ENCODE measurements around the gene ATP1B1. TPM values are rescaled to one million over a fixed set of nuclear protein-coding genes. Genes with fewer than 3 reads are reported as not detected.

ATP1B1 gene
- total RNA-seq, 1 donor from 2014 or later, result 30.7 TPM

DNA sequence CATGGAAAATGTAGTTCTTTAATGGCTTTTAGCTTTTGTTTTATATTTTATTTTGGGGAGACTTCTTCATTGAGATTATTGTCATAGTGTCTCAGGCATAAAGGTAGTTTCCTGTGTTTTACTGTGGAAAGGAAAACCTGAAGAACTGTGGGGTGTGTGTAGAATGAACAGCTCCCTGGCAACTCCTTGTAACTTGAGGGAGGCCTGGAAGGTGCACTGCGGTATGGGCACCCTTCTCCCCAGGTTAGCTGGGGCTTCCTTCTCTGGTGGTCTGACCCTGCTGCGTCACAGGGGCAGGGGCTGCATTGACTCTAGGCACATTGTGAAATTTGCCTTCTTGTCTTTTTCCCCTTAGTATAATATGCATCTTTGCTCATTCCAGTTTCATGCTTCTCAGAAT, 1.7 kb downstream of the ATP1B1 start:
- H3K9ac ChIP-seq, result no peak overlapping the region
- DNase-seq (ENCODE audit: low spot score), result no peak
- no peaks in the 10 kb centered on the region for H3K27me3 ChIP-seq
- peak overlapping the region; percentile 93 for H3K4me3 Mint-ChIP-seq
- H3K9me3 Mint-ChIP-seq, result no peaks in the 10 kb centered on the region
- no peak overlapping the region for H3K27ac Mint-ChIP-seq
- no peak for TF ChIP-seq EZH2 (IDR thresholded peaks at IDR 0.05)
- TF ChIP-seq EZH2phosphoT487 (IDR thresholded peaks at IDR 0.05), result no peak
- TF ChIP-seq, protein P1, sequence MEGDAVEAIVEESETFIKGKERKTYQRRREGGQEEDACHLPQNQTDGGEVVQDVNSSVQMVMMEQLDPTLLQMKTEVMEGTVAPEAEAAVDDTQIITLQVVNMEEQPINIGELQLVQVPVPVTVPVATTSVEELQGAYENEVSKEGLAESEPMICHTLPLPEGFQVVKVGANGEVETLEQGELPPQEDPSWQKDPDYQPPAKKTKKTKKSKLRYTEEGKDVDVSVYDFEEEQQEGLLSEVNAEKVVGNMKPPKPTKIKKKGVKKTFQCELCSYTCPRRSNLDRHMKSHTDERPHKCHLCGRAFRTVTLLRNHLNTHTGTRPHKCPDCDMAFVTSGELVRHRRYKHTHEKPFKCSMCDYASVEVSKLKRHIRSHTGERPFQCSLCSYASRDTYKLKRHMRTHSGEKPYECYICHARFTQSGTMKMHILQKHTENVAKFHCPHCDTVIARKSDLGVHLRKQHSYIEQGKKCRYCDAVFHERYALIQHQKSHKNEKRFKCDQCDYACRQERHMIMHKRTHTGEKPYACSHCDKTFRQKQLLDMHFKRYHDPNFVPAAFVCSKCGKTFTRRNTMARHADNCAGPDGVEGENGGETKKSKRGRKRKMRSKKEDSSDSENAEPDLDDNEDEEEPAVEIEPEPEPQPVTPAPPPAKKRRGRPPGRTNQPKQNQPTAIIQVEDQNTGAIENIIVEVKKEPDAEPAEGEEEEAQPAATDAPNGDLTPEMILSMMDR (IDR thresholded peaks at IDR 0.05), result no peak
- no peak overlapping the region for H2AFZ ChIP-seq (replicated peaks)
- peaks cover 39% of the 10 kb centered on the region for H3K4me1 Mint-ChIP-seq
- peak overlapping the region; percentile 94 for H3K4me3 ChIP-seq
- H3K4me2 ChIP-seq, result peak overlapping the region; percentile 92
- H4K20me1 ChIP-seq (ENCODE audit: low read depth), result peaks cover 19% of the 10 kb centered on the region
- H3K27me3 Mint-ChIP-seq (ENCODE audit: insufficient read depth, low read depth), result peaks cover 8% of the 10 kb centered on the region
- peaks cover 49% of the 10 kb centered on the region for H3K79me2 ChIP-seq (ENCODE audit: low read depth)
- peaks cover 24% of the 10 kb centered on the region for H3K4me1 ChIP-seq
- no peaks in the 10 kb centered on the region for H3K36me3 ChIP-seq
- H3K36me3 Mint-ChIP-seq, result peaks cover 11% of the 10 kb centered on the region
- H3K9me3 ChIP-seq (ENCODE audit: low read depth), result no peaks in the 10 kb centered on the region
- H3K27ac ChIP-seq, result no peak overlapping the region
- H3F3A ChIP-seq (ENCODE audit: low read depth), result peaks cover 7% of the 10 kb centered on the region

DNA sequence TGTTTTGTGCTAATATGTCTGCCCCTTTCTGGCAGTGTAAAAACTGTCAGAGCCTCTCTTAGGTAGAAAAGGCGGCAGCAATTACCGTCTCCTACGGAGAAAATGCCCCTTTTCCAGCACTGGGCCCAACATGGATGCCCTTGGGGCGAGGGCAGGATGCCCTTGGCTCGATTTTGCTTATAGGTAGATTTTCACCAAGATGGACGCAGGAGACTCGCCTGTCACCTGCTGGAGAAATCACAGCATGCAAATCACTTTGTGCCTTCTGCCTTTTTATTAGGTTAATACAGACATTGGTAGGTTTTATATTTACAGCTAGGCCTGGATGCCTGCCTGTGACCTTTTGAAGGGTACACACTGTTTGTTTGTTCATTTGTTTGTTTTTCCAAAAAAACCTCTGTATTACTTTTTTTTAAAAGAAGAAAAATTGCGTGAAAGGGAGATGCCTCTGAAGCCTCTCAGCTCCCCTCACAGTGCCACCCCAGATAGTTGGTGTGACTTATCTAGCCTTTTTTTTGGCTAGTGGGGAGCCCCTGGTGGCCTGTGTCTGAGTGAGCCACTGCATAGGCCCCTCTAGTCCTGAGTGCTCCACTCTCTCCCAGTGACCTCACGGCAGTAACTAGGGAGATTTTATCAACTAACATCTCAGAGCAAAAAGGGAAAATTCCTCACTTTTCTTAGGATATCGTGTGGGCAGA, 2.5 kb downstream of the ATP1B1 start:
- H3F3A ChIP-seq (ENCODE audit: low read depth), result peaks cover 7% of the 10 kb centered on the region
- peak overlapping the region; percentile 93 for H3K4me3 Mint-ChIP-seq
- no peaks in the 10 kb centered on the region for H3K9me3 ChIP-seq (ENCODE audit: low read depth)
- peaks cover 19% of the 10 kb centered on the region for H4K20me1 ChIP-seq (ENCODE audit: low read depth)
- peak overlapping the region; percentile 44 for H3K27ac Mint-ChIP-seq
- TF ChIP-seq, protein P1 (IDR thresholded peaks at IDR 0.05), result peak; percentile 34
- no peak for TF ChIP-seq EZH2 (IDR thresholded peaks at IDR 0.05)
- no peaks in the 10 kb centered on the region for H3K9me3 Mint-ChIP-seq
- H3K27ac ChIP-seq, result no peak overlapping the region
- no peak overlapping the region for H3K4me3 ChIP-seq
- H3K36me3 Mint-ChIP-seq, result peaks cover 16% of the 10 kb centered on the region
- H3K9ac ChIP-seq, result no peak overlapping the region
- peaks cover 49% of the 10 kb centered on the region for H3K79me2 ChIP-seq (ENCODE audit: low read depth)
- H3K4me1 ChIP-seq, result peaks cover 24% of the 10 kb centered on the region
- peaks cover 39% of the 10 kb centered on the region for H3K4me1 Mint-ChIP-seq
- peaks cover 8% of the 10 kb centered on the region for H3K27me3 Mint-ChIP-seq (ENCODE audit: insufficient read depth, low read depth)
- H3K36me3 ChIP-seq, result no peaks in the 10 kb centered on the region
- H3K27me3 ChIP-seq, result no peaks in the 10 kb centered on the region
- peak overlapping the region; percentile 92 for H3K4me2 ChIP-seq
- no peak overlapping the region for H2AFZ ChIP-seq (replicated peaks)
- DNase-seq (ENCODE audit: low spot score), result peak; percentile 62

DNA sequence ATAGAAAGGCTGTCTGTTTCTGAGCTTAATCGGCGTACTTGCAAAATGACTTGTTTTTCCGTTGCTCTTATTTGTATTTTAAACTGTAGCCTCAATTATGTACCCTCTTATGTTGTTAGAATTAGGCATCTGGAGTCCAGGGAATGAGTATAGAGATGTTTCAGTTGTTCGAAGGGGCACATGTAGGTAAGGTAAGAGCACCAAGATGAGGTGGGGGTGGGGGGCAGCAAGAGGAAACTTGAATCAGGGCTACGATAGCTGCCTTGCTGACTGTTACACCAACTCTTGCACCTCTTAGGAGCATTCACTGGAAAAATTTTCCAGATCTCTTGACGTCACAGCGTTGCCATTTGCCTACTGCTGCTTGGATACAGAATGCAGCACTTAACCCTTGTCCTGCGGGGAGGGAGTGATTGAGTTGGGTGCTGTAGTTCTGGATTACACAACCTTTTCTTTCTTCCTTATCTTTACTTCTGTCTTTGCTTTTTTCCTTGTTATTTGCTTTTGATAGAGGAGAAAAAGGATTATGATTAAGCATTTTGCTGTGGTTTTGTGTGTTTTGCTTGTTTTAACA, 3.2 kb downstream of the ATP1B1 start:
- Mint-ChIP-seq H3K4me1 (peaks cover 39% of the 10 kb centered on the region), H3K9me3 (no peaks in the 10 kb centered on the region), H3K36me3 (peaks cover 21% of the 10 kb centered on the region), H3K27ac (peak overlapping the region; percentile 44), H3K27me3 (ENCODE audit: insufficient read depth, low read depth) (peaks cover 5% of the 10 kb centered on the region), H3K4me3 (peak overlapping the region; percentile 48)
- Histone ChIP-seq H3K4me2 (peak overlapping the region; percentile 64), H2AFZ (replicated peaks) (no peak overlapping the region), H3K4me1 (peaks cover 24% of the 10 kb centered on the region), H3F3A (ENCODE audit: low read depth) (peaks cover 7% of the 10 kb centered on the region), H4K20me1 (ENCODE audit: low read depth) (peaks cover 19% of the 10 kb centered on the region), H3K79me2 (ENCODE audit: low read depth) (peaks cover 49% of the 10 kb centered on the region), H3K9ac (no peak overlapping the region), H3K9me3 (ENCODE audit: low read depth) (no peaks in the 10 kb centered on the region), H3K4me3 (peak overlapping the region; percentile 18), H3K27ac (no peak overlapping the region), H3K36me3 (no peaks in the 10 kb centered on the region), H3K27me3 (no peaks in the 10 kb centered on the region)
- no peak for TF ChIP-seq EZH2phosphoT487 (IDR thresholded peaks at IDR 0.05)
- no peak for TF ChIP-seq EZH2 (IDR thresholded peaks at IDR 0.05)
- TF ChIP-seq, protein P1 (IDR thresholded peaks at IDR 0.05), result no peak
- DNase-seq (ENCODE audit: low spot score), result peak; percentile 33
